T1000 (cell line): ENCODE data around the gene PTPN23.
"Not testable (repeated sequence)": the region's sequence is repeated elsewhere in the genome, so short reads cannot be mapped to it uniquely, and the experiment has no call there.

ENCODE experiments used
- DNase-seq: peaks from one replicate; lab custom pipeline; 2025; ENCODE audit warnings: mixed read lengths; lab: John Stamatoyannopoulos, UW

The PTPN23 gene

GRCh38 chr3:47441796-47442551 is 61.2 kb downstream of the PTPN23 start:
- DNase-seq: no peak

- no peak for DNase-seq
Observed at GRCh38 chr3:47443611-47443995, 62.8 kb downstream of the PTPN23 start.

- DNase-seq: no peak
Observed at GRCh38 chr3:47444103-47444502, 63.3 kb downstream of the PTPN23 start.

GRCh38 chr3:47452453-47453215 is 71.8 kb downstream of the PTPN23 start:
- no peak for DNase-seq

DNA sequence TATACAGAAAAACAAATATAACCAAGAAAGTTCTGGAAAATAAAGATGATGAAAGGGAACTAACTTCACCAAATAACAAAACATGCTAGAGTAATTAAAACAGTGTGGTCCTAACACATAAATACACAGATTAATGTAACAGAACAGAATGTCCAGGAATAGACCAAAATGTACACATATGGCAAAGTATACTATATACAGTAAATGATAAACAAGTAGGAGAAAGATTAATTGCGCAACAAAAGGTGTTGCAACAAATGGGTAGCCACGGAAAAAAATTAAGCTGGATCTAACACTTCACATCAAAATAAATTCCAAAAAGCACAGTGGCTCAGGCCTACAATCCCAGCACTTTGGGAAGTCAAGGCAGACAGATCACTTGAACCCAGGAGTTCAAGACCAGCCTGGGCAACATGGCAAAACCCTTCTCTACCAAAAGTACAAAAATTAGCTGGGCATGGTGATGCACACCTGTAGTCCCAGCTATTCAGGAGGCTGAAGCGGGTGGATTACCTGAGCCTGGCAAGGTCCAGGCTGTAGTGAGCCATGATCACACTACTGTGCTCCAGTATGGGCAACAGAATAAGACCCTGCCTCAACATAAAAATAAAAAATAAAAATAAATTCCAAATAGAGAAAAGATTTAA is 75.1 kb downstream of the PTPN23 start:
- DNase-seq: no peak

DNA sequence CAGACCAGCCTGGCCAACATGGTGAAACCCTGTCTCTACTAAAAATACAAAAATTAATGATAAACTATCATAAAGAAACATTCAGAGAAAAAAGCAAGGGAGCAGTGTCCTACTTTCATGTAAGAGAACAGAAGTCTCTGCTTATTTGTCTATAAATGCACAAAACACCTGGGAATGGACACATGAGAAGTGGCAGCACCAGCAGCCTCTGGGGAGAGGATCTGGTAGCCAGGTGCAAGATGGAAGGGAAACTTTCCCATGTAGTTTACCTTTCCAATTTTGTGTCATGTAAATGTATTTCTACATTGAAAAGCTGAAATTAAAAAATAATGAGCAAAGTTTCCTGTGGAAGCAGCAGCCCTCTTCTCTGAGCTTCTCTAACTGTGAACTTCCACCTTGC is 76.2 kb downstream of the PTPN23 start:
- no peak for DNase-seq

- DNase-seq: not testable (repeated sequence)
Observed at GRCh38 chr3:47459534-47460085, 78.8 kb downstream of the PTPN23 start.
